NCI-H446 (cell line): Measurements from ENCODE around the gene ARMS2.

Source experiments
- DNase-seq, 2 experiments: peaks; one replicate each; lab custom pipeline; 2025; lab: John Stamatoyannopoulos, UW

The ARMS2 gene

GRCh38 chr10:122473116-122473515, 18.7 kb downstream of the ARMS2 start:
- DNase-seq = no peak

- DNase-seq = no peak
These were observed 19.8 kb downstream of the ARMS2 start for GRCh38 chr10:122474131-122474818.

GRCh38 chr10:122475100-122475499, 20.6 kb downstream of the ARMS2 start:
- peak in 1 of 2 experiments; percentile 83 for DNase-seq

GRCh38 chr10:122475591-122476332, 21.3 kb downstream of the ARMS2 start:
- no peak for DNase-seq

GRCh38 chr10:122476333-122476695, 21.9 kb downstream of the ARMS2 start:
- no peak for DNase-seq

GRCh38 chr10:122477436-122477835, 23.0 kb downstream of the ARMS2 start:
- peak in 1 of 2 experiments; percentile 7 for DNase-seq

- DNase-seq = no peak
These were observed 24.5 kb downstream of the ARMS2 start for GRCh38 chr10:122478971-122479370.

- DNase-seq = no peak
These were observed 25.8 kb downstream of the ARMS2 start for GRCh38 chr10:122480146-122480833.

GRCh38 chr10:122481296-122482056, 27.0 kb downstream of the ARMS2 start:
- no peak for DNase-seq

- DNase-seq = no peak
These were observed 30.0 kb downstream of the ARMS2 start for GRCh38 chr10:122484276-122485060.

GRCh38 chr10:122485670-122486069, 31.2 kb downstream of the ARMS2 start:
- DNase-seq = no peak

GRCh38 chr10:122486406-122487080, 32.1 kb downstream of the ARMS2 start:
- DNase-seq = no peak

- no peak for DNase-seq
These were observed 32.8 kb downstream of the ARMS2 start for GRCh38 chr10:122487174-122487765.

- no peak for DNase-seq
These were observed 35.8 kb downstream of the ARMS2 start for GRCh38 chr10:122490268-122490667.

GRCh38 chr10:122490786-122491680, 36.6 kb downstream of the ARMS2 start:
- DNase-seq = peak; percentile 15 to 20

- no peak for DNase-seq
These were observed 37.6 kb downstream of the ARMS2 start for GRCh38 chr10:122492006-122492405.

- DNase-seq = peak in 1 of 2 experiments; percentile 53
These were observed 38.6 kb downstream of the ARMS2 start for GRCh38 chr10:122492999-122493481.

- no peak for DNase-seq
These were observed 39.3 kb downstream of the ARMS2 start for GRCh38 chr10:122493761-122494160.

- DNase-seq = no peak
These were observed 39.8 kb downstream of the ARMS2 start for GRCh38 chr10:122494173-122494820.
